Sigmoid colon (tissue), 7 donors: ENCODE data around the gene ACBD3. TPM values are rescaled to one million over a fixed set of nuclear protein-coding genes. Genes with fewer than 3 reads are reported as not detected.
A peak's percentile ranks its signal among the peaks of the same experiment; 100 is the strongest.

Experiments used
- DNase-seq: peaks from one replicate; pipeline ENCODE4 v3.0.0-alpha.2; 2019
- H3K27ac ChIP-seq, 4 donors: fragments of 200-600 bp; sonication (generic); one replicate each; pipeline ENCODE4 v1.5.1; 2016 to 2019; ENCODE audit warnings: mild to moderate bottlenecking in 1 of 4
- H3K27me3 ChIP-seq, 3 donors: fragments of 200-600 bp; sonication (generic); one replicate each; pipeline ENCODE4 v1.5.1; 2019; ENCODE audit warnings: mild to moderate bottlenecking in 1 of 3
- H3K36me3 ChIP-seq, 4 donors: fragments of 200-600 bp; sonication (generic); one replicate each; pipeline ENCODE4 v1.5.1; 2016 to 2019
- H3K4me1 ChIP-seq, 4 donors: fragments of 200-600 bp; sonication (generic); one replicate each; pipeline ENCODE4 v1.5.1; 2017 to 2019
- H3K4me3 ChIP-seq, 4 donors: fragments of 200-600 bp; sonication (generic); one replicate each; pipeline ENCODE4 v1.5.1; 2017 to 2019; ENCODE audit warnings: mild to moderate bottlenecking in 2 of 4, moderate library complexity in 1 of 4
- H3K9me3 ChIP-seq, 4 donors: fragments of 200-600 bp in 3 of 4; sonication (generic) in 3 of 4; one replicate each; pipeline versions ENCODE4 v1.5.1 to v1.6.1; 2013 to 2019
- EP300 ChIP-seq, 4 donors: sonication (generic); formaldehyde crosslinking; IDR thresholded peaks; one replicate each; pipeline ENCODE4 v1.6.1; 2017; ENCODE audit warnings: antibody characterized with exemption in 4 of 4
- POLR2A ChIP-seq, 2 donors: fragments of 450-650 bp; IDR thresholded peaks; one replicate each; pipeline ENCODE4 v1.6.1; 2016; ENCODE audit warnings: antibody characterized with exemption in 2 of 2, mild to moderate bottlenecking in 2 of 2, moderate library complexity in 2 of 2
- POLR2AphosphoS5 ChIP-seq, 4 donors: sonication (generic); formaldehyde crosslinking; IDR thresholded peaks; one replicate each; pipeline ENCODE4 v1.6.1; 2017; ENCODE audit warnings: antibody characterized with exemption in 4 of 4
- whole genome bisulfite sequencing, 2 donors: extraction: QIAGEN DNeasy Blood & Tissue Kit; methylation state at CpG; one replicate each; pipeline ENCODE4 v1.1.7; 2013; 5-methylcytosine and 5-hydroxymethylcytosine counted together
- intact Hi-C: fragments of 100-400 bp; cut with DNase I; formaldehyde crosslinking; loops from one replicate; pipeline ENCODE4 v1.15.1; 2023
- polyA plus RNA-seq, 3 donors: library from polyadenylated mRNA; stranded (reverse); fragments of 200-250 nt; gene quantifications; one replicate each; pipeline ENCODE4 v1.2.3, GENCODE V29; 2013
- total RNA-seq, 4 donors: library from RNA; depleted of rRNA; stranded (reverse); fragments of >200 nt; gene quantifications; one replicate each; pipeline ENCODE4 v1.1.0, GENCODE V29; 2016
- TF ChIP-seq, protein P1 (sequence below), 4 experiments: fragments of 450-650 bp in 3 of 4; fragments of 200-600 bp in 1 of 4; IDR thresholded peaks; one replicate each; pipeline ENCODE4 v1.5.1; 2016 to 2019; ENCODE audit warnings: antibody characterized with exemption in 4 of 4, mild to moderate bottlenecking in 3 of 4, moderate library complexity in 2 of 4
- donor health status: healthy with polysubstance abuse.
- donor health status: Bipolar disorder and iron deficiency.
- donor health status: healthy.

Gene ACBD3
- total and polyA plus RNA-seq, 7 donors = 23.7 to 37.8 (median 32.9) TPM

DNA sequence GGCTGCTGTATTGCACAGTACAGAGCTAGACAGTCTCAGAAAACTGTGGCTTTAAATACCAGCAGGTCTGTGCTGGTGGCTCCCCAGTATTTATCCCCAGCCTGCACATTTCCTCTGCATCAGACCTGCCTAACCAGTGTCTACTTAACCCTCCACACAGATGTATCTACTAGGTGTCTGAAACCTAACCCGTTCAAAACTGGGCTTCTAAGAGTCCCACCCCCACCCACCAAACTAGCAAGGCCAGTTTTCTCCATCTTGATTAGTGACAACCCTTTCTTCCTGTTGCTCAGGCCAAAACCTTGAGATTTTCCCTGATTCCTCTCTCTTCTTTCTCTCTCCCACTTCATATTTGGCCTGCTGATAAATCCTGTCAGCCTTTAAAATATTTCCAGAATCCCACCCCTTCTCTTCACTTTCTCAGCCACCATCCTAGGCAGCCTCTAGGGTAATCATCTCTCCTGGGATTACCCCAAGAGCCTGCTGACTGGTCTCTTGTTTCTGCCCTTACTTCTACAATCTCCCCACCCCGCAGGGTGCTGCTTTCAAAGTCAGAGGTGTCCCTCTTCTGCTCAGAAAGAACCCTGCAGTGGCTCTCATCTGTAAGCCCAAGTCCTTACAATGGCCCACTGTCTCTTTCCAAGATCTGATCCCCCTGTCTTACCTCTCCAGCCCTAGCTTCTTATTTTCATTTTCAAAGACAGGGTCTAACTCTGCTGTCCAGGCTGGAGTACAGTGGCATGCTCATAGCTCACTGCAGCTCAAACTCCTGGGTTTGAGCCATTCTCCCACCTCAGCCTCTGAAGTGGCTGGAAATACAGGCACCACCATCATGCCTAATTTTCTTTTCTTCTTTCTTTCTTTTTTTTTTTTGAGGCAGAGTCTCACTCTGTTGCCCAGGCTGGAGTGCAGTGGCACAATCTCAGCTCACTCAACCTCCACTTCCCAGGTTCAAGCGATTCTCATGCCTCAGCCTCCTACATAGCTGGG, 78.8 kb downstream of the ACBD3 start:
- H3K36me3 ChIP-seq = no peaks in the 10 kb centered on the region
- no peak for DNase-seq
- intact Hi-C loops = no loop called here
- H3K27me3 ChIP-seq = no peaks in the 10 kb centered on the region
- WGBS, 2 donors = 58 to 69% methylated on average over 3 of the region's 3 CpGs
- H3K4me3 ChIP-seq = no peak overlapping the region
- TF ChIP-seq POLR2A (IDR thresholded peaks at IDR 0.05) (no peak), POLR2AphosphoS5 (IDR thresholded peaks at IDR 0.05) (no peak), EP300 (IDR thresholded peaks at IDR 0.05) (no peak)
- TF ChIP-seq, protein P1, sequence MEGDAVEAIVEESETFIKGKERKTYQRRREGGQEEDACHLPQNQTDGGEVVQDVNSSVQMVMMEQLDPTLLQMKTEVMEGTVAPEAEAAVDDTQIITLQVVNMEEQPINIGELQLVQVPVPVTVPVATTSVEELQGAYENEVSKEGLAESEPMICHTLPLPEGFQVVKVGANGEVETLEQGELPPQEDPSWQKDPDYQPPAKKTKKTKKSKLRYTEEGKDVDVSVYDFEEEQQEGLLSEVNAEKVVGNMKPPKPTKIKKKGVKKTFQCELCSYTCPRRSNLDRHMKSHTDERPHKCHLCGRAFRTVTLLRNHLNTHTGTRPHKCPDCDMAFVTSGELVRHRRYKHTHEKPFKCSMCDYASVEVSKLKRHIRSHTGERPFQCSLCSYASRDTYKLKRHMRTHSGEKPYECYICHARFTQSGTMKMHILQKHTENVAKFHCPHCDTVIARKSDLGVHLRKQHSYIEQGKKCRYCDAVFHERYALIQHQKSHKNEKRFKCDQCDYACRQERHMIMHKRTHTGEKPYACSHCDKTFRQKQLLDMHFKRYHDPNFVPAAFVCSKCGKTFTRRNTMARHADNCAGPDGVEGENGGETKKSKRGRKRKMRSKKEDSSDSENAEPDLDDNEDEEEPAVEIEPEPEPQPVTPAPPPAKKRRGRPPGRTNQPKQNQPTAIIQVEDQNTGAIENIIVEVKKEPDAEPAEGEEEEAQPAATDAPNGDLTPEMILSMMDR (IDR thresholded peaks at IDR 0.05) = no peak
- no peaks in the 10 kb centered on the region for H3K9me3 ChIP-seq
- H3K27ac ChIP-seq = peak overlapping the region in 2 of 4 donors; percentile 99
- H3K4me1 ChIP-seq = peaks cover 0 to 28% (median 20%) of the 10 kb centered on the region in 4 donors

DNA sequence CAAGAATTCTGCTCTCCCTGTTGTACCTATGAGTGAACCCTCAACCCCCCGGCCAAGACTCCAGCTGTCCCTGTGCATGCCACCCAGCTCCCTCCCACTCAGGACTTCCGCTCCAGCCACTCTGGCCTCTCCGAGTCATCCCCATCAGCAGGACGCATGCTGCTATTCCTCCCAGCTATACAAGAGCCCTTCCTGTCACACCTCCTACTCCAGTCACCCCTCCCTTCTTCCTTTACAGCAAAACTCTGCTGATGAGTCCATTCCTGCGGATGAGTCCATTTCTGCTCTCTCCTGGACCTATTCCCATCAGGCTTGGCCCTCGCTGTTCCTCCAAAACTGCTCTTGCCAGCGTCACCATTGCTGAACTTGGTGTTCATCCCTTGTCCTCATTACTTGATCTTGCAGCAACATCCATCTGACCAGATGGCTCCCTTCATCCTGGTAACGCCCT, 81.8 kb downstream of the ACBD3 start:
- Histone ChIP-seq H3K4me3 (no peak overlapping the region), H3K4me1 (peaks cover 0 to 16% (median 11%) of the 10 kb centered on the region in 4 donors), H3K27ac (no peak overlapping the region), H3K9me3 (no peaks in the 10 kb centered on the region), H3K36me3 (no peaks in the 10 kb centered on the region), H3K27me3 (no peaks in the 10 kb centered on the region)
- DNase-seq = no peak
- TF ChIP-seq, protein P1 (IDR thresholded peaks at IDR 0.05) = no peak
- TF ChIP-seq EP300 (IDR thresholded peaks at IDR 0.05) (no peak), POLR2AphosphoS5 (IDR thresholded peaks at IDR 0.05) (no peak), POLR2A (IDR thresholded peaks at IDR 0.05) (no peak)
- intact Hi-C loops = no loop called here
- 83 to 86% methylated on average over 8 of the region's 8 CpGs for WGBS, 2 donors

DNA sequence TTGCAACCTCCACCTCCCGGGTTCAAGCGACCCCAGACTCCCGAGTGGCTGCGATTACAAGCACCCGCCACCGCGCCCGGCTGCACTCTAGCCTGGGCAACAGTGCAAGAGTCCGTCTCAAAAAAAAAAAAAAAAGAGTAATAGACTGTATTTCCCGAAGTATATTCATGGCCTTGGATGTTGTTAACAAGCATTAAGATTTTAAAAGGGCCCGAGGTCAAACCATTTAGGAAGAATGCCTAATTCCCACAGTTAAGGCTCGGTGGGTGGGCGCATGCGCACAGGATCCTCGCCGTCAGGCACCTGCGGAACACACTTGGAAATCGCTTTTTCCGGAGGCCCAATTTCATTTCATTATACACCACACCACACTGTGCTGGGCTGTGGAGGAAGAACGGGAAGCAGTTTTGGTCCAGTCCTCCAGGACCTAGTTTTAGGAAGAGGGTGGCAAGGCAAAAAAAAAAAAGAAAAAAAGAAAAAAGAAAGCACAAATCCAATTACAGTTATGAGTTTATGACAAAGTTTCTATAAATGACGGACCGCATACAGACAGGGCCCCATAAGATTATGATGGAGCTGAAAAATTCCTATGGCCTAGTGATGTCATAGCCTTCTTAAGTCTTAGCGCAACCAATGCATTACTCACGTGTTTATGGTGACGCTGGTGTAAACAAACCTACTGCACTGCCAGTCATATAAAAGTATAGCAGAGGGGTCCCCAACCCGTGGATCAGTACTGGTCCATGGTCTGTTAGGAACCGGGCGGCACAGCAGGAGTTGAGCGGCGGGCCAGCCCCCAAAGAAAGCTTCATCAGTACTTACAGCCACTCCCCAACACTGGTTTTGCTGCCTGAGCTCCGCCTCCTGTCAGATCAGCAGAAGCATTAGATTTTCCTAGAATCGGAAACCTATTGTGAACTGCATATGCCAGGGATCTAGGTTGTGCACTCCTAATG, 85.8 kb downstream of the ACBD3 start:
- intact Hi-C loops = no loop called here
- TF ChIP-seq, protein P1 (IDR thresholded peaks at IDR 0.05) = no peak
- TF ChIP-seq POLR2A (IDR thresholded peaks at IDR 0.05) (no peak), POLR2AphosphoS5 (IDR thresholded peaks at IDR 0.05) (no peak), EP300 (IDR thresholded peaks at IDR 0.05) (no peak)
- peaks cover 0 to 11% (median 3%) of the 10 kb centered on the region in 4 donors for H3K4me1 ChIP-seq
- peak overlapping the region; percentile 21 to 48 (median 44) for H3K4me3 ChIP-seq
- DNase-seq = no peak
- H3K9me3 ChIP-seq = no peaks in the 10 kb centered on the region
- H3K27me3 ChIP-seq = no peaks in the 10 kb centered on the region
- peak overlapping the region in 1 of 4 donors; percentile 0 for H3K27ac ChIP-seq
- H3K36me3 ChIP-seq = no peaks in the 10 kb centered on the region
- WGBS, 2 donors = 5 to 12% methylated on average over 32 of the region's 32 CpGs

DNA sequence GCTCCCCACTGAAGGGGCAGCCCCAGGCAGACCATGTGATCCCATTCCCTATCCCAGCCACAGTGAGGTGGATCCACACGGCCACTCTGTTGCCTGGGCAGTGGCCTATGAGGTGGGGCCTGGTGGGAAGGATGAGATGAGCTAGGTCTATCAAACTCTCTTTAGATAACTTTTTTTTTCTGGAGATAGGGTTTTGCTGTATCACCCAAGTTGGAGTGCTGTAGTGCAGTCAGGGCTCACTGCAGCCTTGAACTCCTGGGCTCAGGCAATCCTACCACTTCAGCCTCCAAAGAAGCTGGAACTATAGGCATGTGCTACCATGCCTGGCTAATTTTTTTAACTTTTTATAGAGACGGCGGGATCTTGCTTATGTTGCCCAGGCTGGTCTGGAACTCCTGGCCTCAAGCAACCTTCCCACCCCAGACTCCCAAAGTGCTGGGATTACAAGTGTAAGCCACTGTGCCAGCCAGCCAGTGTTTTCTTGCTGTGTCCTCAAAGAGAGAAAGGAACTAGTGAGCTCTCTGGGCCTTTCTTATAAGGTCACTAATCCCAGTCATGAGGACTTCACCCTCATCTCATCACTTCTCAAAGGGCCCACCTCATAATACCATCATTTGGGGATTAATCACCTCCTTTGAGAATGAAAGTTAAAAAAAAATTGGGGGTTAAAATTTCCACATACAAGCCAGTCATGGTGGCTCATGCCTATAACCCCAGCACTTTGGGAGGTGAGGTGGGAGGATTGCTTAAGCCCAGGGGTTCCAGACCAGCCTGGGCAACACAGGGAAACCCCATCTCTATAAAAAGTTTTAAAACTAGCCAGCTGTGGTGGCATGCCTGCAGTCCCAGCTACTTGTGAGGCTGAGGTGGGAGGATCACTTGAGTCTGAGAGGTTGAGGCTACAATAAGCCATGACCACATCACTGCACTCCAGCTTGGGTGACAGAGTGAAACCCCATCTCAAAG, 87.4 kb downstream of the ACBD3 start:
- DNase-seq = no peak

More for the DNA sequence above, 87.4 kb downstream of the ACBD3 start:
- H3K27me3 ChIP-seq = no peaks in the 10 kb centered on the region
- intact Hi-C loops = no loop called here
- H3K4me1 ChIP-seq = peaks cover 0 to 11% (median 3%) of the 10 kb centered on the region in 4 donors
- no peaks in the 10 kb centered on the region for H3K36me3 ChIP-seq
- 93 to 95% methylated on average over 3 of the region's 3 CpGs for WGBS, 2 donors
- TF ChIP-seq POLR2AphosphoS5 (IDR thresholded peaks at IDR 0.05) = no peak
- no peak for TF ChIP-seq EP300 (IDR thresholded peaks at IDR 0.05)
- TF ChIP-seq, protein P1 (IDR thresholded peaks at IDR 0.05) = no peak
- TF ChIP-seq POLR2A (IDR thresholded peaks at IDR 0.05) = no peak
- no peaks in the 10 kb centered on the region for H3K9me3 ChIP-seq
- H3K4me3 ChIP-seq = no peak overlapping the region
- no peak overlapping the region for H3K27ac ChIP-seq
